ENCODE data around the gene PCMT1. TPM values are rescaled to one million over a fixed set of nuclear protein-coding genes. Genes with fewer than 3 reads are reported as not detected.

PCMT1 gene
- total and polyA plus RNA-seq, 2 donors (not counting 1 experiment from before 2014, with no cell fraction given): 30.3 to 46.4 TPM

DNA sequence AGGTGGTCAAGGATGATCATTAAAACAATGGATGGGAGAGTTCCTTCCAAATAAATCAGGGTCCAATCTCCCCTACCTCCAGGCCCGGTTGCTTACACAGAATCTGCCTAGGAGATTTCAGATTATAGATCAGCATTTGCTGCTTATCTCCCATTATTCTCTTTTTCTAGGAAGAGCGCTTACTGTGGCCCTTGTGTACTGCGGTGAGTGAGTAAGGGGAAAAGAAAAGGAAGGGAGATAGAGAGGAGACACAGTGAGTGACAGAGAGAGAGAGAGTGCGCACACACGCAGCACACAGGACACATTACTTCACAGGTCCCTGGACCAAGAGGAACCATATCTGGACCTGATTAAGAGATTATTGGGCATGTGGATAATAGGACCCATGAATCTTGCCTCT lies 37.8 kb upstream of the PCMT1 start:
- peaks cover 68% of the 10 kb centered on the region for H4K20me1 ChIP-seq (ENCODE audit: control insufficient read depth, insufficient read depth, low read length, poor library complexity, severe bottlenecking)
- H3K27ac Mint-ChIP-seq: no peak overlapping the region
- intact Hi-C loops (cut with micrococcal nuclease): no loop called here

DNA sequence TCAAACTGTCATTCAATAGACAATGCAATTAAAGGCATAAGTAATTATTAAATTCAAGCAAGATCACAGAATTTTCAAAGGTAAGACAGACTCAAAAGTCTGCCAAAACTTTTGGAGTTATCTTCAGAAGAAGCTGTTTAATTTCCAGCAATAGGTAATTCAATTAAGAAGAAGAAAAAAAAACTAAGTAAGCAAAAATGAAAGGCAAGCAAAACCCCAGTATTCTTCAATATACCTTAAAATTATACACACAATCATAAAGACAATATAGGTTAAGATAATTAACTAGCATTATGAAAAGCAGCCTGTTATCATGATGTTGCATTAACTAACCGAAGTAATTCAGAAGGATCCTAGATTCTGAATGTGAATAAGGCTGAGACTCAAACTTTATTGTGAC lies 35.1 kb upstream of the PCMT1 start:
- TF ChIP-seq, protein P1, sequence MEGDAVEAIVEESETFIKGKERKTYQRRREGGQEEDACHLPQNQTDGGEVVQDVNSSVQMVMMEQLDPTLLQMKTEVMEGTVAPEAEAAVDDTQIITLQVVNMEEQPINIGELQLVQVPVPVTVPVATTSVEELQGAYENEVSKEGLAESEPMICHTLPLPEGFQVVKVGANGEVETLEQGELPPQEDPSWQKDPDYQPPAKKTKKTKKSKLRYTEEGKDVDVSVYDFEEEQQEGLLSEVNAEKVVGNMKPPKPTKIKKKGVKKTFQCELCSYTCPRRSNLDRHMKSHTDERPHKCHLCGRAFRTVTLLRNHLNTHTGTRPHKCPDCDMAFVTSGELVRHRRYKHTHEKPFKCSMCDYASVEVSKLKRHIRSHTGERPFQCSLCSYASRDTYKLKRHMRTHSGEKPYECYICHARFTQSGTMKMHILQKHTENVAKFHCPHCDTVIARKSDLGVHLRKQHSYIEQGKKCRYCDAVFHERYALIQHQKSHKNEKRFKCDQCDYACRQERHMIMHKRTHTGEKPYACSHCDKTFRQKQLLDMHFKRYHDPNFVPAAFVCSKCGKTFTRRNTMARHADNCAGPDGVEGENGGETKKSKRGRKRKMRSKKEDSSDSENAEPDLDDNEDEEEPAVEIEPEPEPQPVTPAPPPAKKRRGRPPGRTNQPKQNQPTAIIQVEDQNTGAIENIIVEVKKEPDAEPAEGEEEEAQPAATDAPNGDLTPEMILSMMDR (IDR thresholded peaks at IDR 0.05): no peak
- TF ChIP-seq EZH2 (IDR thresholded peaks at IDR 0.05; ENCODE audit: borderline replicate concordance, insufficient read depth, low read depth, low read length, poor library complexity, severe bottlenecking): no peak
- no peaks in the 10 kb centered on the region for H3K9me3 Mint-ChIP-seq (ENCODE audit: insufficient read depth)
- intact Hi-C loops (cut with micrococcal nuclease): no loop called here
- Histone ChIP-seq H3K9ac (ENCODE audit: low read length) (no peak overlapping the region), H3K4me3 (ENCODE audit: control extremely low read depth in 1 of 5, extremely low read depth in 1 of 5, insufficient read depth in 1 of 5, low read depth in 2 of 5, low read length in 4 of 5) (no peak overlapping the region), H3K27me3 (replicated peaks in 1 of 4; ENCODE audit: control extremely low read depth in 1 of 4, control insufficient read depth in 3 of 4, insufficient read depth in 4 of 4, low read length in 3 of 4) (no peaks in the 10 kb centered on the region), H3K79me2 (ENCODE audit: control insufficient read depth, insufficient read depth, low read length) (peaks cover 93% of the 10 kb centered on the region), H3K27ac (ENCODE audit: low read length in 2 of 2) (no peak overlapping the region), H3K9me3 (ENCODE audit: control extremely low read depth in 1 of 3, control insufficient read depth in 2 of 3, insufficient read depth in 1 of 3, low read length in 2 of 3) (no peaks in the 10 kb centered on the region), H3K36me3 (replicated peaks in 1 of 2; ENCODE audit: control extremely low read depth in 1 of 2, control insufficient read depth in 1 of 2, extremely low read depth in 1 of 2, insufficient read depth in 2 of 2, low read length in 1 of 2) (peaks cover 0 to under 1% of the 10 kb centered on the region in 2 experiments), H4K20me1 (ENCODE audit: control insufficient read depth, insufficient read depth, low read length, poor library complexity, severe bottlenecking) (peaks cover 45% of the 10 kb centered on the region), H2AFZ (ENCODE audit: insufficient read depth, low read depth, low read length, poor library complexity, severe bottlenecking) (no peak overlapping the region), H3K4me2 (replicated peaks; ENCODE audit: low read depth, low read length, poor library complexity, severe bottlenecking) (no peak overlapping the region), H3K4me1 (ENCODE audit: control insufficient read depth in 2 of 2, insufficient read depth in 2 of 2, low read length in 2 of 2) (peaks cover 23 to 27% of the 10 kb centered on the region in 2 donors)
- ATAC-seq (ENCODE audit: low read depth): no peak
- no peak overlapping the region for H3K4me3 Mint-ChIP-seq
- peaks cover 51% of the 10 kb centered on the region for H3K4me1 Mint-ChIP-seq
- DNase-seq: no peak
- H3K27me3 Mint-ChIP-seq: no peaks in the 10 kb centered on the region
- ChIA-PET POLR2A (no interaction called here), CTCF (no interaction called here)
- WGBS (ENCODE audit: insufficient coverage): no CpG with 5 or more reads among the region's 1 CpG
- no peak overlapping the region for H3K27ac Mint-ChIP-seq

More for the DNA sequence above, 37.8 kb upstream of the PCMT1 start:
- H3K79me2 ChIP-seq (ENCODE audit: control insufficient read depth, insufficient read depth, low read length): peaks cover 100% of the 10 kb centered on the region
- CTCF ChIA-PET: no interaction called here
- H3K4me1 Mint-ChIP-seq: peaks cover 59% of the 10 kb centered on the region
- no peak overlapping the region for H3K4me2 ChIP-seq (replicated peaks; ENCODE audit: low read depth, low read length, poor library complexity, severe bottlenecking)
- WGBS (ENCODE audit: insufficient coverage): no CpG with 5 or more reads among the region's 5 CpGs
- no peaks in the 10 kb centered on the region for H3K9me3 ChIP-seq (ENCODE audit: control extremely low read depth in 1 of 3, control insufficient read depth in 2 of 3, insufficient read depth in 1 of 3, low read length in 2 of 3)
- no peaks in the 10 kb centered on the region for H3K9me3 Mint-ChIP-seq (ENCODE audit: insufficient read depth)
- no peak overlapping the region for H3K27ac ChIP-seq (ENCODE audit: low read length in 2 of 2)
- H3K4me3 ChIP-seq (ENCODE audit: control extremely low read depth in 1 of 5, extremely low read depth in 1 of 5, insufficient read depth in 1 of 5, low read depth in 2 of 5, low read length in 4 of 5): no peak overlapping the region
- H3K27me3 ChIP-seq (replicated peaks in 1 of 4; ENCODE audit: control extremely low read depth in 1 of 4, control insufficient read depth in 3 of 4, insufficient read depth in 4 of 4, low read length in 3 of 4): no peaks in the 10 kb centered on the region
- TF ChIP-seq, protein P1 (IDR thresholded peaks at IDR 0.05): no peak
- TF ChIP-seq EZH2 (IDR thresholded peaks at IDR 0.05; ENCODE audit: borderline replicate concordance, insufficient read depth, low read depth, low read length, poor library complexity, severe bottlenecking): no peak
- no peak overlapping the region for H3K4me3 Mint-ChIP-seq
- POLR2A ChIA-PET: no interaction called here
- H3K9ac ChIP-seq (ENCODE audit: low read length): no peak overlapping the region
- peaks cover 0 to under 1% of the 10 kb centered on the region in 2 experiments for H3K36me3 ChIP-seq (replicated peaks in 1 of 2; ENCODE audit: control extremely low read depth in 1 of 2, control insufficient read depth in 1 of 2, extremely low read depth in 1 of 2, insufficient read depth in 2 of 2, low read length in 1 of 2)
- H2AFZ ChIP-seq (ENCODE audit: insufficient read depth, low read depth, low read length, poor library complexity, severe bottlenecking): no peak overlapping the region
- H3K4me1 ChIP-seq (ENCODE audit: control insufficient read depth in 2 of 2, insufficient read depth in 2 of 2, low read length in 2 of 2): peaks cover 29% of the 10 kb centered on the region in 2 donors
- no peaks in the 10 kb centered on the region for H3K27me3 Mint-ChIP-seq
- DNase-seq (no peak), ATAC-seq (ENCODE audit: low read depth) (no peak)
